Measurements from ENCODE around the gene FAM98B.

FAM98B gene

GRCh38 chr15:38534691-38535090, 80.8 kb downstream of the FAM98B start:
- no peak for TF ChIP-seq CTCF (conservative IDR thresholded peaks at IDR 0.05; ENCODE audit: low read depth, low read length)
- H3K4me3 ChIP-seq (ENCODE audit: low read length) = no peak overlapping the region
- DNase-seq (ENCODE audit: low read depth) = no peak

- no peak for DNase-seq (ENCODE audit: low read depth)
- no peak overlapping the region for H3K4me3 ChIP-seq (ENCODE audit: low read length)
- no peak for TF ChIP-seq CTCF (conservative IDR thresholded peaks at IDR 0.05; ENCODE audit: low read depth, low read length)
Observed at GRCh38 chr15:38535491-38536200, 81.7 kb downstream of the FAM98B start.

- TF ChIP-seq CTCF (conservative IDR thresholded peaks at IDR 0.05; ENCODE audit: low read depth, low read length) = no peak
- H3K4me3 ChIP-seq (ENCODE audit: low read length) = no peak overlapping the region
- no peak for DNase-seq (ENCODE audit: low read depth)
Observed at GRCh38 chr15:38536201-38536676, 82.3 kb downstream of the FAM98B start.
